Pons (tissue), 1 donor: ENCODE results near the gene MATN1.

ENCODE experiments used
- DNase-seq: peaks from one replicate; pipeline ENCODE4 v3.0.0-alpha.2; 2016; ENCODE audit warnings: low spot score

Gene MATN1

GRCh38 chr1:30745156-30745833 lies 21.9 kb upstream of the MATN1 start:
- DNase-seq, result no peak

DNA sequence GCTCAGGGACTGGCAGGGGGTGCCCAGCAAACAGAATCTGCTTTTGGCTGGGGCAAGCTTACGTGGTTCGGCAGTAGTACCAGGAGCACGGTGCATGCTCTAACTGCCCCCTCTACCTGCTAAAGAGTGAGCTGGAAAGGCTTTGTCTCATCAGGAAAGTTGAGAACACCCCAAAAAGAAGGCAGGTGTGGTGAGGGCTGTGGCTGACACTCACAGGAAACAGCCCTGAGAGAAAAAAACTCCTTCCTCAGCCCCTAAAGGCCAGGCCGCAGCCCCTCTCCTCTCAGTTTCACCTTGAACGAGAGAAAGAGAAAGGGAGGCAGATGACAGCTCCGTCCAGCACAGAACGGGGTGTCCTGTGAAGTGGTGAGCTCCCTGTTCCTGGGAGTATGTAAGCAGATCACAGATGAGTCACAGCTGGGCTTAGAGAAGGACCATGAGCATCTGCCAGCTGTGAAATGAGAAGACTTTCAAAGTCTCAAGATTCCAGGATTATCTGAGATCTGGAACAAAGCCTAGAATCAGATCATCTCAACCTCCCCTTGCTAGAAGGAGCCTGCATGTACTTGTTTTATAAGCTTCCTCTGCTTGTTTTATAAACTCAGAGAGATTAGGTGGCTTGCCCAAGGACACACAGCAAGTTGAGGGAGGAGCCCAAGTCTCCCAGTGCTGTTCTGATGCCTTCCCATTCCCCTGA lies 20.8 kb upstream of the MATN1 start:
- DNase-seq, result no peak

DNA sequence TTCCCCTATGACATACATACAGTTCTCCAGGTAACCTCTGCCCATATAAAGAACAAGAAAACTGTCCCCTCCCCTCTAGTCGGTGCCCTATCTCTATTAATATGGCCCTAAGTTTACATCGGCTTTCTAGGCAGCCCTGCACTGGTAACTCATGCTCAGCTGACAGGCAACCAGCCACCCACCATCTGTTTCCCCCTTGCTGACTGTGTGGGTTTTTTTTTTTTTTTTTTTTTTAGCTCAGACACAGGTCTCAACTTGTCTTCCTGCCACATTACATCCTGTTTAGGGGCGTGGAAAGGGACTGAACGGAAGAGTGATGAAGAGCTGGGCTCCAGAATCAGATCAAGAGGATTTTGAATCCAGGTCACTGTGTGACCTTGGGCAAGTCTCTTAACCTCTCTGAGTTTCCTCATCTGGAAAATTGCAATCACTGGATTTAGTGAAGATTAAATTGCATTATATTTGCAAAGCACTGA lies 20.2 kb upstream of the MATN1 start:
- no peak for DNase-seq

- no peak for DNase-seq
These were observed 19.7 kb upstream of the MATN1 start for GRCh38 chr1:30742963-30743559.

- no peak for DNase-seq
These were observed 19.0 kb upstream of the MATN1 start for GRCh38 chr1:30742300-30742962.

GRCh38 chr1:30741239-30741894 lies 18.0 kb upstream of the MATN1 start:
- DNase-seq, result no peak

GRCh38 chr1:30740251-30741238 lies 17.2 kb upstream of the MATN1 start:
- no peak for DNase-seq

GRCh38 chr1:30739601-30740000 lies 16.2 kb upstream of the MATN1 start:
- no peak for DNase-seq

GRCh38 chr1:30738715-30739559 lies 15.6 kb upstream of the MATN1 start:
- DNase-seq, result no peak

DNA sequence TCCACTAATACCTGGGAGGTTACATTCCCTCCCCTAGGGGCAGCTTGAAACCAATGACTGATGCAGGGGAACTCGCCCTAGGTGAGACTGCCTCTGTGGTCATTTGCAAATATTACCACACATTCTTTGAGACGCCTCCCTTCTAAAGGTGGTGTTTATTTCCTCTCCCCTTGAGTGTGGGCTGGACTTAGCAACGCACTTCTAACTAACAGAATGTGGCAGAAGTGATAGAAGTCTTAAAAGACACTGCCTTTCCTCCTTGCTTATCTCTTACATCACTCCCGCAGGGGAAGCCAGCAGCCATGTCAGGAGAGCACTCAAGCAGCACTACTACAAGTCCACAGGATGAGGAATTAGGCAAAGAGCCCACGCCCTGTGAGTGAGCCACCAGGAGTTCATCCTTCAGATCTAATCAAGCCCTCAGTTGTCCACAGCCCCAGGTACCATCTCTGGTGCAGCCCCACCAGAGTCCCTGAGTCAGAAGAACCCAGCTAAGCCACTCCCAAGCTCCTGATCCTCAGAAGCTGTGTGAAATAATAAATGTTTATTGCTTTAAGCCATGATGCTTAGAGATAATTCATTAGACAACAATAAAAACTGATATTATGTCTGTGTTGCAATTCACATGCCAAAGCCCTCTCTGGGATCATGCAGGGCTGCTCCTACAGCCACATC lies 14.8 kb upstream of the MATN1 start:
- no peak for DNase-seq

DNA sequence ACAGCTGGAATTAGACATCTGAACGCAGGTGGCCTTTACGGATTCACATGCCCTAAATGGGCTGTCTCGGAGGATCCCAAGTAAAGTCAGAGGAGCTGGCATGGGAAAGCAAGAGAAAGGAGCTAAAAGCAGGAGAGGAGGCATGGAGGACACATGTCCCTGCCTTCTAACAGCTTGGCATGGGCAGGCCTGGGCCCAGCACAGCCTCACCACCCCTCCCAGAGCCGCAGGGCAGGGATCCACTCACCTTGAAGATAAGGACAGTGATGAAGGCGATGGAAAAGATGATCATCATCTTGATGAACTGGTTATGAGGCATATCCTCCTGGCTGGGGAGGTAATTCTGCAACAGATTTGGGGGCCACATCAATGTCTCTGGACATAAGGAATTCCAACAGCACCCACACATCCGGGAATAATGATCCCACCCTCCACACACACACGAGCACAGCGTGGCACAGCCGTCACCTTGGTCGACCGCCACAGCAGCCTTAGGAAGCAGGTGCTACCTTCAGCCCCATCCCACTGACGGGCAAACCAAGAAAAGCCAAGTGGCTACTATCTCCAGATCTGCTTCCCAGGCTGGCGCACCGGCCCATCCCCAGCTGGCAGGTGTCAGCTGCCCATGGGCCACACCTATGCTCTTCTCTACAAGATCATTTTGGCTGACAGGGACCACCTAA lies 14.1 kb upstream of the MATN1 start:
- DNase-seq, result no peak

DNA sequence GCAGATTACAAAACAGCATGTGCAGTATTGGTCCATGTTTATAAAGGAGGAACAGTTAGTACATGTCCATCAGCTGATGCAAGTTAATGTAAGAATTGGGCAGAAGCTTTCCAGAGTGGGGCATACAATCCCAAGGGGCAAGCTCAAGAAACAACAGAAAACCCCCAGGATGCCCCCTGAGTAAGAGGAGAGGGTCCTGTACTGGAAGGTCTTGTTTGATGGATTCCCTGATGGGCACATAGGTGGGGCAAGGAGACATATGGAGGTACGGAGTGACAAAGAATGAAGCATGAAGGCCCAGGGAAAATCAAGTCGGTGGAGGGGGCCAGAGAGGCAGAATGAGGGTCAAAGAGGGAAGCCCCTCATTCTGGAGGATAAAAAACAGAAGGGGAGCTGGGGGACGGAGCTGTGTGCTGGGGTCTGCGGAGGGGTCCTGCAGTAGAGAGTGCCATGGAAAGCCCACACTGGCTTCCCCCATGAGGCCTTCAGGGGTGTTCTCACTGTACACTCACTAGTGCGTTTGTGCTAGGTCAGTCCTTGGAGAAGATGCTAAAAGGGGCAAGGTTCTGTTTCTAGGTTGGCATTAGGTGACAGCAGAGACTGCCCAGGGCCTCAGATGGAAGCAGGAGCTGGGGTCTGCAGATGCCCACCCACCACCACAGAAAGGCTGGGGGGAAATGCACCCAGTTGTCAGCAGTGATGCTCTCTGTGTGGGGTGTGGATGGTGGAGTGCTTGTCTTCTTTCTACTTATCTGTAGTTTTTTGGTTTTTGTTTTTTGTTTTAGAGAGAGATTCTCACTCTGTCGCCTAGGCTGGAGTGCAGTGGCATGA lies 12.5 kb upstream of the MATN1 start:
- DNase-seq, result no peak

DNA sequence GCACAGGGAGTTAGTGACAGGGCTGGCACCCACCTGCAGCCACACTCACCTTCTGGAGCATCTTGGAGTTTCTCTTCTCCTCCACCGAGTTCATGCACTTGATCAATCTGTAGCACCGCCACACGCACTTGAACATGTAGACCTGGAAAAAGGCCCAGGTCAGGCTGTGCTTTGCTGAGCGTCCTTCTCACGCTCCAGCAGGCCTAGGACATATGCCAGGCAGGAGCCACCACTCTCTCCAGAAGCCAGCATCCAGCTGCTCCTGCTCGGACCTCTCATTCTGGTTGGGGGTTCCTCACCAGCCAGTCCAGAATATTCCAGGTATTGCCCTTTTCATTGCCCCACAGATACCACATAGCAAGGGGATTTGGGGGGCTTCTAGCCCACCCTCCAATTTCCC lies 11.7 kb upstream of the MATN1 start:
- no peak for DNase-seq

DNA sequence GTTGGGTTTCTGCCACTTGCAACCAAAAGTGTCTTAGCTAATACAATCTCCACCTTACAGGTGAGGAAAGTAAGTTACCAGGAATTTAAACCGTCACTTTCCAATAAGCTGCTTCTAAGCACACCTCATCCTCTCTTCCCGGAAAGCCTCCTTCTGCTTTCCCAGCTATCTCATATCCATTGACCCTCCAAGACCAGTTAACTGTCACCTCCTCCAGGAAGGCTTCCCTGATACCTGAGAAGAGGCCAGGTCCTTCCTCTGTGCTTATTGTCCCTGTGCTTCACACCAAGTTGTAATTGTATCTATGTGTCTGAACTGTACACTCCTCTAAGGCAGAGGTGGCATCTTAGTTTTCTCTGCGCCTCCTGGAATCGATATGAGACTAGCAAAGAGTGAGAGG lies 11.2 kb upstream of the MATN1 start:
- no peak for DNase-seq

GRCh38 chr1:30734106-30734505 lies 10.7 kb upstream of the MATN1 start:
- DNase-seq, result no peak

DNA sequence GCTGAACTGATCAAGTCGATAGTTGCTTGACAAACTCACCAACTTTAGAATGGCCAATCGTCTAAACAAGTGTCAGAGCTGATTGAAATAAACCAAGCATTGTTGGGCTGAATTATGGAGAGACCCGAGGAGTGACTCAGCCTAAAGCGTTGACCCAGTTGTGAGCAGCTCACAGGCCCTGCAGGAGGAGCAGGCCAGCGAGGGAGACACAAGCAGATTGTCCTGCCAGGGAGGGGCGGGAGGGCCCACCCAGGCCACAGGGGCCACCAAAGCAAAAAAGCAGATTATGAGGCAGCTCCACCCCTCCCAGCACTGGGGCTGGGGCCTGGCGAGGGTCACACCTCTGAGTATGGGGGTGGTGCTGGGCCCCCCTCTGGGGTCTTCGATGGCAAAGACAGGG lies 10.1 kb upstream of the MATN1 start:
- no peak for DNase-seq

DNA sequence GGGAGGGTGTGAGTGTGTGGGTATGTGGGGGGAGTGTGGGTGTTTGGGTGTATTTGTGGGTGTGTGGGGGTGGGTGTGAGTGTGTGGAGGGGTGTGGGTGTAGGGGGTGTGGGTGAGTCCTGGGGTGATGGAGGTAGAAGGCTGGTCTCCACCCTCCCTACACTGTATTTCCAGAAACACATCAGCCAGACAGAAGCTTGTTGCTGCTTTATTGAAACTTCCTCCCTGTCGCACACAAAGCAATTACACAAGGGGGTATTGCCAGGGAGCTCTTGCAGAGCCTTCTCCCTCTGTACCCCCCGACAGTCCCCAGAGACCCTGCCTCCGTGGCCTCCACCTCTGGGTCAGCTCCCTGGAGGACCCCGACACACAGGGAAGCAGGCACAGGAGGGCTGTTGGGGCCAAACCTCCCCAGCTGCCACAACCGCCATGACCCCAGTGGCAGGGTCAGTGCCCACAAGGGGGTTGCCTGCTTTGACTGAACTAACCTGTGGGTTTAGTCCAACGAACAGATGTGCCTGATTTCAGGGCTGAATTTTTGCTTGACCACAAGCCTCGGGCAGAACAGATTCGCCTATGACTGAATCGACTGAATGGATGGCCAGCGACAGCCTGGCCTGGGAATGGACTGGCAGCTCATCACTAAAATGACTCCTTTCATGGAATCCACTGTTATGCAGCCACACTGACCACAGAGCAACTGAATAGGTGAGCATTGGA lies 9.1 kb upstream of the MATN1 start:
- DNase-seq, result peak; percentile 75
